HG03103 (cell line): ENCODE measurements around the gene FBXW4.

ENCODE experiments used
- ATAC-seq: cut with Tn5 transposase; IDR thresholded peaks from one replicate; pipeline ENCODE4 v1.9.1; 2021; ENCODE audit warnings: low read depth; ENCODE audit not compliant: unreplicated experiment

Gene FBXW4

GRCh38 chr10:101569622-101570427 is 125.1 kb downstream of the FBXW4 start:
- peak; percentile 56 for ATAC-seq

- no peak for ATAC-seq
Measured at GRCh38 chr10:101569323-101569621, 125.7 kb downstream of the FBXW4 start.

GRCh38 chr10:101568054-101568745 is 126.8 kb downstream of the FBXW4 start:
- ATAC-seq: no peak

GRCh38 chr10:101567165-101568006 is 127.6 kb downstream of the FBXW4 start:
- ATAC-seq: no peak

GRCh38 chr10:101566333-101567164 is 128.4 kb downstream of the FBXW4 start:
- ATAC-seq: no peak

GRCh38 chr10:101565936-101566332 is 129.0 kb downstream of the FBXW4 start:
- ATAC-seq: no peak

- no peak for ATAC-seq
Measured at GRCh38 chr10:101565370-101565900, 129.5 kb downstream of the FBXW4 start.

GRCh38 chr10:101564490-101564991 is 130.4 kb downstream of the FBXW4 start:
- ATAC-seq: no peak

- ATAC-seq: no peak
Measured at GRCh38 chr10:101563497-101564040, 131.4 kb downstream of the FBXW4 start.

GRCh38 chr10:101563007-101563406 is 132.0 kb downstream of the FBXW4 start:
- no peak for ATAC-seq

- no peak for ATAC-seq
Measured at GRCh38 chr10:101562231-101562630, 132.7 kb downstream of the FBXW4 start.

- no peak for ATAC-seq
Measured at GRCh38 chr10:101561068-101561915, 133.7 kb downstream of the FBXW4 start.
